ENCODE data around the gene KLRF1. TPM values are rescaled to one million over a fixed set of nuclear protein-coding genes. Genes with fewer than 3 reads are reported as not detected.

Gene KLRF1
- total and polyA plus RNA-seq, 2 donors (not counting 1 experiment from before 2014, with no cell fraction given) = 1.0 to 1.7 TPM

- Histone ChIP-seq H3K27me3 (replicated peaks in 1 of 4; ENCODE audit: control extremely low read depth in 1 of 4, control insufficient read depth in 3 of 4, insufficient read depth in 4 of 4, low read length in 3 of 4) (no peaks in the 10 kb centered on the region), H3K4me1 (ENCODE audit: control insufficient read depth in 2 of 2, insufficient read depth in 2 of 2, low read length in 2 of 2) (peaks cover 0 to 8% of the 10 kb centered on the region in 2 donors), H3K4me3 (ENCODE audit: control extremely low read depth in 1 of 5, extremely low read depth in 1 of 5, insufficient read depth in 1 of 5, low read depth in 2 of 5, low read length in 4 of 5) (no peak overlapping the region), H3K9me3 (ENCODE audit: control extremely low read depth in 1 of 3, control insufficient read depth in 2 of 3, insufficient read depth in 1 of 3, low read length in 2 of 3) (peaks cover 0 to 5% (median 4%) of the 10 kb centered on the region in 3 donors), H3K4me2 (replicated peaks; ENCODE audit: low read depth, low read length, poor library complexity, severe bottlenecking) (no peak overlapping the region), H3K79me2 (ENCODE audit: control insufficient read depth, insufficient read depth, low read length) (no peaks in the 10 kb centered on the region), H3K27ac (ENCODE audit: low read length in 2 of 2) (no peak overlapping the region), H2AFZ (ENCODE audit: insufficient read depth, low read depth, low read length, poor library complexity, severe bottlenecking) (no peak overlapping the region), H4K20me1 (ENCODE audit: control insufficient read depth, insufficient read depth, low read length, poor library complexity, severe bottlenecking) (no peaks in the 10 kb centered on the region), H3K36me3 (replicated peaks in 1 of 2; ENCODE audit: control extremely low read depth in 1 of 2, control insufficient read depth in 1 of 2, extremely low read depth in 1 of 2, insufficient read depth in 2 of 2, low read length in 1 of 2) (no peaks in the 10 kb centered on the region), H3K9ac (ENCODE audit: low read length) (no peak overlapping the region)
- TF ChIP-seq EZH2 (IDR thresholded peaks at IDR 0.05; ENCODE audit: borderline replicate concordance, insufficient read depth, low read depth, low read length, poor library complexity, severe bottlenecking) (no peak), CTCF (IDR thresholded peaks at IDR 0.05) (no peak)
- POLR2A ChIA-PET = no interaction called here
- 80% methylated on average over 1 of the region's 6 CpGs for WGBS (ENCODE audit: insufficient coverage)
- CTCF ChIA-PET = no interaction called here
- Mint-ChIP-seq H3K4me1 (peaks cover 12% of the 10 kb centered on the region), H3K9me3 (ENCODE audit: insufficient read depth) (peaks cover 3% of the 10 kb centered on the region), H3K4me3 (no peak overlapping the region), H3K27ac (no peak overlapping the region), H3K27me3 (no peaks in the 10 kb centered on the region)
- no peak for DNase-seq
- intact Hi-C loops (cut with micrococcal nuclease) = no loop called here
- ATAC-seq (ENCODE audit: low read depth) = no peak
Measured at GRCh38 chr12:9786726-9787717, 40.3 kb upstream of the KLRF1 start.

Measured in B cell (primary cell).